Measurements from ENCODE around the gene CERS3.

DNA sequence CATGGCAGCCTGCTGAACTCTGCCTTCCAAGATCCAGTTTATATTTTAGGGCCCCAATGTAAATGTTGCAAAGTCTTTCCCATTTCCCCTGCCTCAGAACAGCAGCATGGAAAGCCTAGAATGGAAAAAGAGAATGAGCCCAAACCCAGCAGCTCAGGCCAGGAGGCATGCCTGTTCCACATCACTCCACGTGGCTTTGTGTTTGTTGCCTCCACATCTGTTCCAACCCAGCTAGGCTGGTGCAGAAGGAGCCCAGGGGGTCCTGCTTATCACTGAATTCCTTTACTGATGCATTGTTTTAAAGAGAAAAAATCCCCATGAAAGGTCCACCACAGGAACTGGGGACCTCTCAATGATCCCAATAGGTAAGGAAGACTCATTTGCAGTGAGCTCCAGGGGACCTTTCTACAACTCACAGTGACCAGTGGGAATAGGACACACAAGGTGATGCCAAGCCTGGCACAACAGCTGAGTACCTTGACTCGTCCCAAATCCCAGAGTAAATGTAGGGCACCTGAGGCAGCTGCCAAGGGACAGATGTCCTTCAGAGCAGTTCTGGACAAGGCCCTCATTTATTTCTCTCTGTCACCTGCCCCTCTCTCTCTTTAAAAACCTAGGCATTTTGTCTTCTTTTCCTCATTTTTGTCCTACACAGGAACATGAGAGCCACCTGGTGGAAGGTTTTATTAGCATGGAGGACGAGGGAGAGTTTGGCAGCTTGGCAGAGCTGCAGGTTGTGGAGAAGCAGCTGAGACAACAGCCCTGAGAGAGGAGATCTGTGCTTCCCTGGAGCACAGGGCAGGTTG is 145.2 kb downstream of the CERS3 start:
- TF ChIP-seq, protein P1, sequence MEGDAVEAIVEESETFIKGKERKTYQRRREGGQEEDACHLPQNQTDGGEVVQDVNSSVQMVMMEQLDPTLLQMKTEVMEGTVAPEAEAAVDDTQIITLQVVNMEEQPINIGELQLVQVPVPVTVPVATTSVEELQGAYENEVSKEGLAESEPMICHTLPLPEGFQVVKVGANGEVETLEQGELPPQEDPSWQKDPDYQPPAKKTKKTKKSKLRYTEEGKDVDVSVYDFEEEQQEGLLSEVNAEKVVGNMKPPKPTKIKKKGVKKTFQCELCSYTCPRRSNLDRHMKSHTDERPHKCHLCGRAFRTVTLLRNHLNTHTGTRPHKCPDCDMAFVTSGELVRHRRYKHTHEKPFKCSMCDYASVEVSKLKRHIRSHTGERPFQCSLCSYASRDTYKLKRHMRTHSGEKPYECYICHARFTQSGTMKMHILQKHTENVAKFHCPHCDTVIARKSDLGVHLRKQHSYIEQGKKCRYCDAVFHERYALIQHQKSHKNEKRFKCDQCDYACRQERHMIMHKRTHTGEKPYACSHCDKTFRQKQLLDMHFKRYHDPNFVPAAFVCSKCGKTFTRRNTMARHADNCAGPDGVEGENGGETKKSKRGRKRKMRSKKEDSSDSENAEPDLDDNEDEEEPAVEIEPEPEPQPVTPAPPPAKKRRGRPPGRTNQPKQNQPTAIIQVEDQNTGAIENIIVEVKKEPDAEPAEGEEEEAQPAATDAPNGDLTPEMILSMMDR (IDR thresholded peaks at IDR 0.05) = peak in 4 of 6 experiments; percentile 52 to 66 (median 59)
- TF ChIP-seq POLR2A (IDR thresholded peaks at IDR 0.05) = no peak

Data from thyroid gland (tissue), 4 donors.